Sigmoid colon (tissue), 7 donors: ENCODE measurements around the gene IPMK. TPM values are rescaled to one million over a fixed set of nuclear protein-coding genes. Genes with fewer than 3 reads are reported as not detected.

Experiments
- DNase-seq: peaks from one replicate; pipeline ENCODE4 v3.0.0-alpha.2; 2019
- H3K27ac ChIP-seq, 4 donors: fragments of 200-600 bp; sonication (generic); one replicate each; pipeline ENCODE4 v1.5.1; 2016 to 2019; ENCODE audit warnings: mild to moderate bottlenecking in 1 of 4
- H3K27me3 ChIP-seq, 3 donors: fragments of 200-600 bp; sonication (generic); one replicate each; pipeline ENCODE4 v1.5.1; 2019; ENCODE audit warnings: mild to moderate bottlenecking in 1 of 3
- H3K36me3 ChIP-seq, 4 donors: fragments of 200-600 bp; sonication (generic); one replicate each; pipeline ENCODE4 v1.5.1; 2016 to 2019
- H3K4me1 ChIP-seq, 4 donors: fragments of 200-600 bp; sonication (generic); one replicate each; pipeline ENCODE4 v1.5.1; 2017 to 2019
- H3K4me3 ChIP-seq, 4 donors: fragments of 200-600 bp; sonication (generic); one replicate each; pipeline ENCODE4 v1.5.1; 2017 to 2019; ENCODE audit warnings: mild to moderate bottlenecking in 2 of 4, moderate library complexity in 1 of 4
- H3K9me3 ChIP-seq, 4 donors: fragments of 200-600 bp in 3 of 4; sonication (generic) in 3 of 4; one replicate each; pipeline versions ENCODE4 v1.5.1 to v1.6.1; 2013 to 2019
- EP300 ChIP-seq, 4 donors: sonication (generic); formaldehyde crosslinking; IDR thresholded peaks; one replicate each; pipeline ENCODE4 v1.6.1; 2017; ENCODE audit warnings: antibody characterized with exemption in 4 of 4
- POLR2A ChIP-seq, 2 donors: fragments of 450-650 bp; IDR thresholded peaks; one replicate each; pipeline ENCODE4 v1.6.1; 2016; ENCODE audit warnings: antibody characterized with exemption in 2 of 2, mild to moderate bottlenecking in 2 of 2, moderate library complexity in 2 of 2
- POLR2AphosphoS5 ChIP-seq, 4 donors: sonication (generic); formaldehyde crosslinking; IDR thresholded peaks; one replicate each; pipeline ENCODE4 v1.6.1; 2017; ENCODE audit warnings: antibody characterized with exemption in 4 of 4
- WGBS, 2 donors: extraction: QIAGEN DNeasy Blood & Tissue Kit; methylation state at CpG; one replicate each; pipeline ENCODE4 v1.1.7; 2013; 5-methylcytosine and 5-hydroxymethylcytosine counted together
- intact Hi-C: fragments of 100-400 bp; cut with DNase I; formaldehyde crosslinking; loops from one replicate; pipeline ENCODE4 v1.15.1; 2023
- polyA plus RNA-seq, 3 donors: library from polyadenylated mRNA; stranded (reverse); fragments of 200-250 nt; gene quantifications; one replicate each; pipeline ENCODE4 v1.2.3, GENCODE V29; 2013
- total RNA-seq, 4 donors: library from RNA; depleted of rRNA; stranded (reverse); fragments of >200 nt; gene quantifications; one replicate each; pipeline ENCODE4 v1.1.0, GENCODE V29; 2016
- TF ChIP-seq, protein P1 (sequence below), 4 experiments: fragments of 450-650 bp in 3 of 4; fragments of 200-600 bp in 1 of 4; IDR thresholded peaks; one replicate each; pipeline ENCODE4 v1.5.1; 2016 to 2019; ENCODE audit warnings: antibody characterized with exemption in 4 of 4, mild to moderate bottlenecking in 3 of 4, moderate library complexity in 2 of 4
- donor health status: healthy with polysubstance abuse.
- donor health status: Bipolar disorder and iron deficiency.
- donor health status: healthy.

The IPMK gene
- total and polyA plus RNA-seq, 7 donors = 4.6 to 9.0 (median 5.5) TPM

GRCh38 chr10:58243269-58243668 lies 24.4 kb downstream of the IPMK start:
- TF ChIP-seq POLR2AphosphoS5 (IDR thresholded peaks at IDR 0.05) = no peak
- TF ChIP-seq EP300 (IDR thresholded peaks at IDR 0.05) = no peak
- no peak for TF ChIP-seq POLR2A (IDR thresholded peaks at IDR 0.05)
- TF ChIP-seq, protein P1, sequence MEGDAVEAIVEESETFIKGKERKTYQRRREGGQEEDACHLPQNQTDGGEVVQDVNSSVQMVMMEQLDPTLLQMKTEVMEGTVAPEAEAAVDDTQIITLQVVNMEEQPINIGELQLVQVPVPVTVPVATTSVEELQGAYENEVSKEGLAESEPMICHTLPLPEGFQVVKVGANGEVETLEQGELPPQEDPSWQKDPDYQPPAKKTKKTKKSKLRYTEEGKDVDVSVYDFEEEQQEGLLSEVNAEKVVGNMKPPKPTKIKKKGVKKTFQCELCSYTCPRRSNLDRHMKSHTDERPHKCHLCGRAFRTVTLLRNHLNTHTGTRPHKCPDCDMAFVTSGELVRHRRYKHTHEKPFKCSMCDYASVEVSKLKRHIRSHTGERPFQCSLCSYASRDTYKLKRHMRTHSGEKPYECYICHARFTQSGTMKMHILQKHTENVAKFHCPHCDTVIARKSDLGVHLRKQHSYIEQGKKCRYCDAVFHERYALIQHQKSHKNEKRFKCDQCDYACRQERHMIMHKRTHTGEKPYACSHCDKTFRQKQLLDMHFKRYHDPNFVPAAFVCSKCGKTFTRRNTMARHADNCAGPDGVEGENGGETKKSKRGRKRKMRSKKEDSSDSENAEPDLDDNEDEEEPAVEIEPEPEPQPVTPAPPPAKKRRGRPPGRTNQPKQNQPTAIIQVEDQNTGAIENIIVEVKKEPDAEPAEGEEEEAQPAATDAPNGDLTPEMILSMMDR (IDR thresholded peaks at IDR 0.05) = no peak
- no peak for DNase-seq
- Histone ChIP-seq H3K4me1 (peaks cover 0 to 4% (median 0%) of the 10 kb centered on the region in 4 donors), H3K9me3 (no peaks in the 10 kb centered on the region), H3K36me3 (no peaks in the 10 kb centered on the region), H3K27ac (no peak overlapping the region), H3K4me3 (no peak overlapping the region), H3K27me3 (no peaks in the 10 kb centered on the region)
- 97 to 98% methylated on average over 18 of the region's 18 CpGs for WGBS, 2 donors
- intact Hi-C loops = no loop called here

DNA sequence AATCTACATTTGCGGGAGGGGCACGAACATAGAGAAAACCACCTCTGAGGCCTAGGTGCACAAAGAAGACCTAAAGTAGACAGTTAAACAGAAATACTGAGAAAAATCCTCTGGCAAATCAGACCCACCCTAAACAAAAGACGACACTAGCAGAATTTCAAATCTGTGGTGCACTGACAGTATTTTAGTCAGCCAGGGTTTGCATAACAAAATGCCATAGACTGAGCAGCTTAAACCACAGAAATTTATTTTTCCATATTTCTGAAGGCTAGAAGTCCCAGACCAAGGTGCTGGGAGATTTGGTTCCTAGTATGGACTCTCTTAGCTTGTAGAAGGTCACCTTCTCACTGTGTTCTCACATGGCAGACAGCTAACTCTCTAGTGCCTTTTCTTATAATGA lies 26.3 kb downstream of the IPMK start:
- H3K4me1 ChIP-seq = peaks cover 0 to 4% (median 0%) of the 10 kb centered on the region in 4 donors
- no peak overlapping the region for H3K4me3 ChIP-seq
- 90 to 95% methylated on average over 3 of the region's 3 CpGs for WGBS, 2 donors
- H3K27me3 ChIP-seq = no peaks in the 10 kb centered on the region
- no peak for DNase-seq
- no peak overlapping the region for H3K27ac ChIP-seq
- TF ChIP-seq EP300 (IDR thresholded peaks at IDR 0.05) (no peak), POLR2AphosphoS5 (IDR thresholded peaks at IDR 0.05) (no peak), POLR2A (IDR thresholded peaks at IDR 0.05) (no peak)
- TF ChIP-seq, protein P1 (IDR thresholded peaks at IDR 0.05) = no peak
- intact Hi-C loops = no loop called here
- peaks cover 0 to 12% (median 0%) of the 10 kb centered on the region in 4 donors for H3K36me3 ChIP-seq
- no peaks in the 10 kb centered on the region for H3K9me3 ChIP-seq

DNA sequence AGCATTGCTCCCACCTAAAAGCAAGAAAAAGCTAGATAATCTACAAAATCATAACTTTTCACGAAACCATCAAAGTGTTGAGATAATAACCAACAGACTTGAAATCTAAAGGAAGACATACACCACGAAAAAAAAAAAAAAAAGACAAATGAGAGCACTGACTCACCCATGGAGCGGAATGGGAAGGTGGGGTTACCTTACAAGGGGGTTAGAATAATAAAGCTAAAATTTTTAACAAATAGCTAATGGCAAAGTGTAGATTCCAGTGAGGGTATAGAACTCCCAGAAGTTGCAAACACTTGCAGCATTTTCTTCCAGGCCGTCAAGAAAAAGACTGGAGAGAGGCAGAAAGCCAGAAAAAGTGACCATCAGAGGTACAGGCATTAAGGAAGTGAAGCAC lies 27.2 kb downstream of the IPMK start:
- Histone ChIP-seq H3K27ac (no peak overlapping the region), H3K9me3 (no peaks in the 10 kb centered on the region), H3K27me3 (no peaks in the 10 kb centered on the region), H3K4me1 (peaks cover 0 to 4% (median 0%) of the 10 kb centered on the region in 4 donors), H3K4me3 (no peak overlapping the region), H3K36me3 (peaks cover 0 to 12% (median 0%) of the 10 kb centered on the region in 4 donors)
- DNase-seq = no peak
- WGBS, 2 donors = 82 to 87% methylated on average over 4 of the region's 4 CpGs
- TF ChIP-seq POLR2AphosphoS5 (IDR thresholded peaks at IDR 0.05) (no peak), POLR2A (IDR thresholded peaks at IDR 0.05) (no peak), EP300 (IDR thresholded peaks at IDR 0.05) (no peak)
- TF ChIP-seq, protein P1 (IDR thresholded peaks at IDR 0.05) = no peak
- intact Hi-C loops = no loop called here

DNA sequence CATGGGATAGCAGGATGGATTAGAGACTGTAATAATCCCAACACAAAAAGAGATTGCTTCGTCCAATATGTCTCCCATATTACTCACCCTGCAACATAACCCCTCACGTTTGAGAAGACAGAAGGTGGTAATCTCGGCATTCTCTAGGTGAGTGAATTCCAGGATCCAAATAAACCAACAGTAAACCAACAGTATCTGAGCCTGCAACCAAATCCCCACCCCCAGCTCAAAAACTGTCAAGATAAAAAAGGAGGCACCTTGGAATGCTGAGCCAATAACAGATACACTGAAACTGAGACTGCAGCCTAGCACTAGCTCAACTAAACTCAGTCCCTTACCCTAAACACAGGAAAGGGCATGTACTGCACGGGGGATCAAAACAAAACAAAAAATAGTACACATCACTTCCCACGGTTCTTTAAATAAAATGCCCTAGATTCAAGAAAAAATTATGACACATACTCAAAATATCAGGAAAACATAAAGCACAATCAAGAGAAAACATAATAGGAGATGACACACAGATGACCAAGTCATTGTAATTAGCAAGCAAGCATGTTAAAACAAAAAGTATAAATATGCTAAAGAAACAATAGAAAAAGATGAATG lies 28.0 kb downstream of the IPMK start:
- Histone ChIP-seq H3K36me3 (peaks cover 0 to 12% (median 0%) of the 10 kb centered on the region in 4 donors), H3K27ac (no peak overlapping the region), H3K4me1 (peaks cover 0 to 4% (median 0%) of the 10 kb centered on the region in 4 donors), H3K4me3 (no peak overlapping the region), H3K9me3 (no peaks in the 10 kb centered on the region), H3K27me3 (no peaks in the 10 kb centered on the region)
- intact Hi-C loops = no loop called here
- TF ChIP-seq POLR2AphosphoS5 (IDR thresholded peaks at IDR 0.05) = no peak
- no peak for TF ChIP-seq EP300 (IDR thresholded peaks at IDR 0.05)
- no peak for TF ChIP-seq POLR2A (IDR thresholded peaks at IDR 0.05)
- TF ChIP-seq, protein P1 (IDR thresholded peaks at IDR 0.05) = no peak
- no peak for DNase-seq
- WGBS, 2 donors = 77 to 90% methylated on average over 5 of the region's 5 CpGs
